HG02623 (cell line): Measurements from ENCODE around the gene TNNC1.

Source experiments
- ATAC-seq: cut with Tn5 transposase; IDR thresholded peaks from one replicate; pipeline ENCODE4 v1.9.1; 2021; ENCODE audit warnings: moderate library complexity; ENCODE audit not compliant: unreplicated experiment

Gene TNNC1

GRCh38 chr3:52402706-52403270 lies 51.1 kb downstream of the TNNC1 start:
- ATAC-seq, result no peak

GRCh38 chr3:52402101-52402521 lies 51.7 kb downstream of the TNNC1 start:
- no peak for ATAC-seq

DNA sequence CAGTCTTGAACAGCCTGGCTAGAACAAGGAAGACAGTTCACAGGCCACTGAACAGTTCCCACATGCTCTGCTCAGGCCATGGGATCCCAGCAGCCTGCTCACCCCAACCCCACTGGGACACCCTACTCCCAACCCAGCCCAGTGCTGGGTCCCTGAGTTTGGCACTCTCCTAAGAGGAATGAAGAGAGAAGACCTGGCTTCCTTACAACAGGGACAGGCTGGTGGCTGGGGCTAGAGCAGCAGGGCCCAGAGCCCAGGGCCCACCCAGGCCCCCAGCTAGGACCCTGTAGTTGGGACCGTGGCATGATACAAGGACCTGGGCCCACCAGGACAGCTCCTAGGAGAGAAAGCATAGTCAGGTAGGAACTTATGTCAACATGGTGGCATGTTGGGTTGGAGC lies 52.3 kb downstream of the TNNC1 start:
- no peak for ATAC-seq
